ENCODE results near the gene TLCD3B.
"Not testable (repeated sequence)": the region's sequence is repeated elsewhere in the genome, so short reads cannot be mapped to it uniquely, and the experiment has no call there.

Gene TLCD3B

GRCh38 chr16:30027588-30028437, 3.3 kb downstream of the TLCD3B start:
- FAIRE-seq: no peak
- no peak for DNase-seq (ENCODE audit: low spot score)

- DNase-seq (ENCODE audit: low spot score): no peak
- FAIRE-seq: no peak
Observed at GRCh38 chr16:30026449-30026848, 4.6 kb downstream of the TLCD3B start.

GRCh38 chr16:30025574-30025973, 5.5 kb downstream of the TLCD3B start:
- DNase-seq (ENCODE audit: low spot score) (no peak), FAIRE-seq (no peak)

GRCh38 chr16:30025156-30025555, 5.9 kb downstream of the TLCD3B start:
- DNase-seq (ENCODE audit: low spot score): no peak
- no peak for FAIRE-seq

- FAIRE-seq (no peak), DNase-seq (ENCODE audit: low spot score) (no peak)
Observed at GRCh38 chr16:30024451-30024850, 6.6 kb downstream of the TLCD3B start.

GRCh38 chr16:30023586-30023985, 7.5 kb downstream of the TLCD3B start:
- FAIRE-seq: no peak
- no peak for DNase-seq (ENCODE audit: low spot score)

GRCh38 chr16:30022887-30023286, 8.2 kb downstream of the TLCD3B start, which contains the start of gene C16orf92:
TSS of gene C16orf92 (plus strand) at chr16:30023198. CDS start at chr16:30023341, 143 bp downstream.
- DNase-seq (ENCODE audit: low spot score): no peak
- no peak for FAIRE-seq

- no peak for FAIRE-seq
- DNase-seq (ENCODE audit: low spot score): no peak
Observed at GRCh38 chr16:30018731-30019158, 12.3 kb downstream of the TLCD3B start.

GRCh38 chr16:30017937-30018336, 13.1 kb downstream of the TLCD3B start:
- FAIRE-seq; DNase-seq (ENCODE audit: low spot score): not testable (repeated sequence)

- DNase-seq (ENCODE audit: low spot score): no peak
Observed at GRCh38 chr16:30017277-30017656, 13.8 kb downstream of the TLCD3B start.

GRCh38 chr16:30016555-30017276, 14.4 kb downstream of the TLCD3B start:
- DNase-seq (ENCODE audit: low spot score): no peak
- no peak for FAIRE-seq

More at GRCh38 chr16:30017277-30017656, 13.8 kb downstream of the TLCD3B start:
- no peak for FAIRE-seq

GRCh38 chr16:30015450-30015849, 15.6 kb downstream of the TLCD3B start:
- not testable (repeated sequence) for FAIRE-seq; DNase-seq (ENCODE audit: low spot score)

GRCh38 chr16:30012598-30012997, 18.5 kb downstream of the TLCD3B start:
- not testable (repeated sequence) for DNase-seq (ENCODE audit: low spot score); FAIRE-seq

- FAIRE-seq (no peak), DNase-seq (ENCODE audit: low spot score) (no peak)
Observed at GRCh38 chr16:30011714-30012504, 19.2 kb downstream of the TLCD3B start.

GRCh38 chr16:30010844-30011713, 20.0 kb downstream of the TLCD3B start, which contains the start of gene DOC2A:
TSS of gene DOC2A (minus strand) at chr16:30011027. CDS start at chr16:30010222, 805 bp downstream.
- DNase-seq (ENCODE audit: low spot score): peak; percentile 48

GRCh38 chr16:30009990-30010843, 20.9 kb downstream of the TLCD3B start:
- FAIRE-seq: no peak
- DNase-seq (ENCODE audit: low spot score): no peak

More at GRCh38 chr16:30010844-30011713, 20.0 kb downstream of the TLCD3B start, which contains the start of gene DOC2A:
- FAIRE-seq: no peak

GRCh38 chr16:30009085-30009862, 21.8 kb downstream of the TLCD3B start:
- DNase-seq (ENCODE audit: low spot score): no peak

GRCh38 chr16:30007378-30007895, 23.6 kb downstream of the TLCD3B start:
- FAIRE-seq: no peak
- DNase-seq (ENCODE audit: low spot score): no peak

More at GRCh38 chr16:30009085-30009862, 21.8 kb downstream of the TLCD3B start:
- FAIRE-seq: no peak
